Progenitor cell of endocrine pancreas (in vitro differentiated cells): ENCODE measurements around the gene GDF10. TPM values are rescaled to one million over a fixed set of nuclear protein-coding genes. Genes with fewer than 3 reads are reported as not detected.

Source experiments
- DNase-seq: peaks from one replicate; pipeline ENCODE4 v3.0.0; 2021; ENCODE audit warnings: low spot score; ENCODE audit not compliant: unreplicated experiment
- H3K27ac Mint-ChIP-seq: 2 replicates; pipeline ENCODE4 v1.8.0; 2021; ENCODE audit warnings: mild to moderate bottlenecking, moderate library complexity, mixed read lengths
- H3K27me3 Mint-ChIP-seq: 2 replicates; pipeline ENCODE4 v1.8.0; 2021; ENCODE audit warnings: mixed read lengths
- H3K36me3 Mint-ChIP-seq: 2 replicates; pipeline ENCODE4 v1.8.0; 2022; ENCODE audit warnings: mixed read lengths; ENCODE audit not compliant: insufficient read depth
- H3K4me1 Mint-ChIP-seq: 2 replicates; pipeline ENCODE4 v1.8.0; 2021; ENCODE audit warnings: low read depth, mixed read lengths
- H3K4me3 Mint-ChIP-seq: 2 replicates; pipeline ENCODE4 v1.8.0; 2021; ENCODE audit warnings: low read depth, mild to moderate bottlenecking, moderate library complexity, mixed read lengths
- H3K9me3 Mint-ChIP-seq: 2 replicates; pipeline ENCODE4 v1.8.0; 2021; ENCODE audit warnings: low read depth, mixed read lengths
- CTCF ChIP-seq: fragments of 200-600 bp; sonication (generic); IDR thresholded peaks from one replicate; pipeline ENCODE4 v1.5.0; 2021; ENCODE audit warnings: antibody characterized with exemption, mild to moderate bottlenecking; ENCODE audit not compliant: unreplicated experiment
- total RNA-seq: library from RNA; stranded (reverse); gene quantifications from 2 replicates; pipeline ENCODE4 v1.2.1, GENCODE V29; 2021

The GDF10 gene
- total RNA-seq, 1 donor from 2014 or later = not detected

GRCh38 chr10:47330804-47331203 lies 30.8 kb downstream of the GDF10 start:
- H3K4me3 Mint-ChIP-seq = no peak overlapping the region
- H3K4me1 Mint-ChIP-seq = peaks cover 7% of the 10 kb centered on the region
- H3K9me3 Mint-ChIP-seq = peaks cover 10% of the 10 kb centered on the region
- H3K27me3 Mint-ChIP-seq = peaks cover 23% of the 10 kb centered on the region
- DNase-seq = no peak
- no peak for TF ChIP-seq CTCF
- H3K36me3 Mint-ChIP-seq = no peaks in the 10 kb centered on the region
- H3K27ac Mint-ChIP-seq = no peak overlapping the region

- H3K36me3 Mint-ChIP-seq = no peaks in the 10 kb centered on the region
- peaks cover 10% of the 10 kb centered on the region for H3K9me3 Mint-ChIP-seq
- no peak overlapping the region for H3K4me3 Mint-ChIP-seq
- no peak for DNase-seq
- peaks cover 28% of the 10 kb centered on the region for H3K27me3 Mint-ChIP-seq
- no peak for TF ChIP-seq CTCF
- H3K27ac Mint-ChIP-seq = no peak overlapping the region
- H3K4me1 Mint-ChIP-seq = no peaks in the 10 kb centered on the region
Measured at GRCh38 chr10:47331491-47331890, 31.5 kb downstream of the GDF10 start.

- Mint-ChIP-seq H3K27ac (no peak overlapping the region), H3K36me3 (no peaks in the 10 kb centered on the region), H3K4me3 (no peak overlapping the region), H3K27me3 (peaks cover 31% of the 10 kb centered on the region), H3K9me3 (peaks cover 10% of the 10 kb centered on the region), H3K4me1 (no peaks in the 10 kb centered on the region)
- no peak for TF ChIP-seq CTCF
- DNase-seq = no peak
Measured at GRCh38 chr10:47331954-47332353, 32.0 kb downstream of the GDF10 start.

GRCh38 chr10:47332371-47332770 lies 32.4 kb downstream of the GDF10 start:
- Mint-ChIP-seq H3K9me3 (peaks cover 10% of the 10 kb centered on the region), H3K27me3 (peaks cover 34% of the 10 kb centered on the region), H3K36me3 (no peaks in the 10 kb centered on the region), H3K4me3 (no peak overlapping the region), H3K4me1 (no peaks in the 10 kb centered on the region), H3K27ac (no peak overlapping the region)
- DNase-seq = no peak
- no peak for TF ChIP-seq CTCF

GRCh38 chr10:47332946-47333345 lies 32.9 kb downstream of the GDF10 start:
- Mint-ChIP-seq H3K9me3 (peaks cover 7% of the 10 kb centered on the region), H3K27ac (no peak overlapping the region), H3K4me3 (no peak overlapping the region), H3K27me3 (peaks cover 34% of the 10 kb centered on the region), H3K4me1 (no peaks in the 10 kb centered on the region), H3K36me3 (no peaks in the 10 kb centered on the region)
- no peak for TF ChIP-seq CTCF
- no peak for DNase-seq
